Measurements from ENCODE around the gene ZNF432.
"Not testable (repeated sequence)": the region's sequence is repeated elsewhere in the genome, so short reads cannot be mapped to it uniquely, and the experiment has no call there.

The ZNF432 gene

GRCh38 chr19:52048555-52049501 is at the start of gene ZNF432:
Gene ZNF432 (minus strand): TSS chr19:52048838. CDS start chr19:52046868, 1,970 bp downstream.
- Mint-ChIP-seq H3K4me1 (peaks cover 19% of the 10 kb centered on the region), H3K27ac (peak within 1 kb of the TSS; percentile 96), H3K9me3 (peaks cover 25% of the 10 kb centered on the region), H3K4me3 (peak within 1 kb of the TSS; percentile 92), H3K36me3 (peaks cover 47% of the 10 kb centered on the region), H3K27me3 (no peaks in the 10 kb centered on the region)
- ATAC-seq: peak; percentile 97

GRCh38 chr19:52096416-52096815 is 47.8 kb upstream of the ZNF432 start:
- Mint-ChIP-seq H3K27ac (peak overlapping the region; percentile 96), H3K4me1 (peaks cover 31% of the 10 kb centered on the region), H3K36me3 (peaks cover 41% of the 10 kb centered on the region), H3K9me3 (peaks cover 26% of the 10 kb centered on the region)
- H3K4me3 Mint-ChIP-seq, ATAC-seq, H3K27me3 Mint-ChIP-seq: not testable (repeated sequence)

- Mint-ChIP-seq H3K4me3 (peak within 1 kb of the TSS; percentile 94), H3K27me3 (no peaks in the 10 kb centered on the region), H3K4me1 (peaks cover 38% of the 10 kb centered on the region), H3K9me3 (peaks cover 33% of the 10 kb centered on the region), H3K36me3 (peaks cover 51% of the 10 kb centered on the region), H3K27ac (peak within 1 kb of the TSS; percentile 96)
- ATAC-seq: peak; percentile 100
These were observed 46.8 kb upstream of the ZNF432 start, which contains the start of gene ZNF841 for GRCh38 chr19:52095172-52096014. Gene ZNF841 (minus strand): TSS chr19:52095765. CDS start chr19:52084801, 10,964 bp downstream.

- no peak for ATAC-seq
- H3K36me3 Mint-ChIP-seq: peaks cover 58% of the 10 kb centered on the region
These were observed 46.0 kb upstream of the ZNF432 start for GRCh38 chr19:52094526-52095130.

GRCh38 chr19:52086481-52086880 is 37.8 kb upstream of the ZNF432 start:
- ATAC-seq: no peak
- Mint-ChIP-seq H3K9me3 (peaks cover 45% of the 10 kb centered on the region), H3K27me3 (no peaks in the 10 kb centered on the region)

More at GRCh38 chr19:52094526-52095130, 46.0 kb upstream of the ZNF432 start:
- Mint-ChIP-seq H3K4me1 (peaks cover 42% of the 10 kb centered on the region), H3K9me3 (peaks cover 34% of the 10 kb centered on the region), H3K27ac (peak overlapping the region; percentile 96), H3K27me3 (no peaks in the 10 kb centered on the region), H3K4me3 (peak overlapping the region; percentile 94)

GRCh38 chr19:52070496-52070895 is 21.9 kb upstream of the ZNF432 start:
- Mint-ChIP-seq H3K4me1 (no peaks in the 10 kb centered on the region), H3K36me3 (peaks cover 96% of the 10 kb centered on the region), H3K27me3 (no peaks in the 10 kb centered on the region), H3K4me3 (no peak overlapping the region), H3K27ac (no peak overlapping the region), H3K9me3 (peaks cover 44% of the 10 kb centered on the region)
- ATAC-seq: no peak

More at GRCh38 chr19:52086481-52086880, 37.8 kb upstream of the ZNF432 start:
- H3K27ac Mint-ChIP-seq: no peak overlapping the region
- H3K4me3 Mint-ChIP-seq: no peak overlapping the region
- H3K36me3 Mint-ChIP-seq: peaks cover 98% of the 10 kb centered on the region
- H3K4me1 Mint-ChIP-seq: peaks cover 12% of the 10 kb centered on the region

GRCh38 chr19:52069653-52070052 is 21.0 kb upstream of the ZNF432 start:
- peaks cover 42% of the 10 kb centered on the region for H3K9me3 Mint-ChIP-seq
- no peak overlapping the region for H3K27ac Mint-ChIP-seq
- ATAC-seq: no peak

GRCh38 chr19:52066258-52066863 is 17.7 kb upstream of the ZNF432 start:
- H3K36me3 Mint-ChIP-seq: peaks cover 89% of the 10 kb centered on the region
- ATAC-seq: no peak
- no peak overlapping the region for H3K27ac Mint-ChIP-seq
- no peaks in the 10 kb centered on the region for H3K4me1 Mint-ChIP-seq
- H3K9me3 Mint-ChIP-seq: peaks cover 37% of the 10 kb centered on the region
- no peaks in the 10 kb centered on the region for H3K27me3 Mint-ChIP-seq
- H3K4me3 Mint-ChIP-seq: no peak overlapping the region

More at GRCh38 chr19:52069653-52070052, 21.0 kb upstream of the ZNF432 start:
- H3K27me3 Mint-ChIP-seq: no peaks in the 10 kb centered on the region
- H3K4me3 Mint-ChIP-seq: no peak overlapping the region
- H3K36me3 Mint-ChIP-seq: peaks cover 96% of the 10 kb centered on the region
- H3K4me1 Mint-ChIP-seq: no peaks in the 10 kb centered on the region

- no peak overlapping the region for H3K27ac Mint-ChIP-seq
- H3K4me1 Mint-ChIP-seq: no peaks in the 10 kb centered on the region
- H3K27me3 Mint-ChIP-seq: no peaks in the 10 kb centered on the region
These were observed 16.8 kb upstream of the ZNF432 start for GRCh38 chr19:52065399-52065798.

GRCh38 chr19:52056480-52056879 is 7.8 kb upstream of the ZNF432 start:
- Mint-ChIP-seq H3K36me3 (peaks cover 69% of the 10 kb centered on the region), H3K9me3 (peaks cover 57% of the 10 kb centered on the region)
- H3K4me3 Mint-ChIP-seq, H3K27ac Mint-ChIP-seq, H3K4me1 Mint-ChIP-seq, ATAC-seq, H3K27me3 Mint-ChIP-seq: not testable (repeated sequence)

More at GRCh38 chr19:52065399-52065798, 16.8 kb upstream of the ZNF432 start:
- ATAC-seq: no peak
- peaks cover 89% of the 10 kb centered on the region for H3K36me3 Mint-ChIP-seq
- H3K9me3 Mint-ChIP-seq: peaks cover 38% of the 10 kb centered on the region
- H3K4me3 Mint-ChIP-seq: no peak overlapping the region

- ATAC-seq, H3K4me3 Mint-ChIP-seq, H3K27ac Mint-ChIP-seq, H3K27me3 Mint-ChIP-seq: not testable (repeated sequence)
- Mint-ChIP-seq H3K4me1 (peaks cover 18% of the 10 kb centered on the region), H3K9me3 (peaks cover 46% of the 10 kb centered on the region), H3K36me3 (peaks cover 46% of the 10 kb centered on the region)
These were observed 3.1 kb upstream of the ZNF432 start for GRCh38 chr19:52051736-52052135.

GRCh38 chr19:52039169-52039568 is 9.5 kb downstream of the ZNF432 start:
- H3K4me3 Mint-ChIP-seq: no peak overlapping the region
- H3K9me3 Mint-ChIP-seq: peaks cover 32% of the 10 kb centered on the region
- peaks cover 91% of the 10 kb centered on the region for H3K36me3 Mint-ChIP-seq
- H3K4me1 Mint-ChIP-seq: no peaks in the 10 kb centered on the region
- H3K27me3 Mint-ChIP-seq: no peaks in the 10 kb centered on the region
- no peak overlapping the region for H3K27ac Mint-ChIP-seq
- ATAC-seq: no peak

GRCh38 chr19:52034051-52034728 is 14.4 kb downstream of the ZNF432 start:
- no peak overlapping the region for H3K4me3 Mint-ChIP-seq
- ATAC-seq: no peak
- H3K9me3 Mint-ChIP-seq: peaks cover 30% of the 10 kb centered on the region
- no peak overlapping the region for H3K27ac Mint-ChIP-seq
- H3K36me3 Mint-ChIP-seq: peaks cover 74% of the 10 kb centered on the region
- no peaks in the 10 kb centered on the region for H3K4me1 Mint-ChIP-seq
- H3K27me3 Mint-ChIP-seq: no peaks in the 10 kb centered on the region

GRCh38 chr19:52028780-52029123 is 19.9 kb downstream of the ZNF432 start:
- Mint-ChIP-seq H3K27me3 (no peaks in the 10 kb centered on the region), H3K4me1 (peaks cover 25% of the 10 kb centered on the region), H3K4me3 (peak overlapping the region; percentile 94), H3K27ac (peak overlapping the region; percentile 98), H3K9me3 (peaks cover 15% of the 10 kb centered on the region), H3K36me3 (peaks cover 60% of the 10 kb centered on the region)
- ATAC-seq: peak; percentile 51
